Stimulated activated CD4-positive, alpha-beta T cell treated with anti-CD3 and anti-CD28 coated beads, Interleukin-2, amount 100 ng/mL, for 48 hours (primary cell): ENCODE data around the gene XRN2.
"Not testable (repeated sequence)": the region's sequence is repeated elsewhere in the genome, so short reads cannot be mapped to it uniquely, and the experiment has no call there.

Experiments
- DNase-seq, 2 donors: peaks; one replicate each; pipeline ENCODE4 v3.0.0-alpha.2; 2020

XRN2 gene

GRCh38 chr20:21355981-21356380 is 52.9 kb downstream of the XRN2 start:
- no peak for DNase-seq

- DNase-seq = no peak
Observed at GRCh38 chr20:21356386-21356785, 53.3 kb downstream of the XRN2 start.

GRCh38 chr20:21357844-21358243 is 54.7 kb downstream of the XRN2 start:
- DNase-seq = no peak

GRCh38 chr20:21358737-21359136 is 55.6 kb downstream of the XRN2 start:
- DNase-seq = no peak

- no peak for DNase-seq
Observed at GRCh38 chr20:21360705-21361104, 57.6 kb downstream of the XRN2 start.

GRCh38 chr20:21361266-21361665 is 58.1 kb downstream of the XRN2 start:
- no peak for DNase-seq

GRCh38 chr20:21364413-21364812 is 61.3 kb downstream of the XRN2 start:
- DNase-seq = no peak

- DNase-seq = no peak
Observed at GRCh38 chr20:21365771-21366170, 62.6 kb downstream of the XRN2 start.

GRCh38 chr20:21366273-21366672 is 63.1 kb downstream of the XRN2 start:
- not testable (repeated sequence) for DNase-seq

- DNase-seq = no peak
Observed at GRCh38 chr20:21368791-21369190, 65.7 kb downstream of the XRN2 start.

- DNase-seq = no peak
Observed at GRCh38 chr20:21371193-21371592, 68.1 kb downstream of the XRN2 start.

- DNase-seq = no peak
Observed at GRCh38 chr20:21372016-21372415, 68.9 kb downstream of the XRN2 start.

GRCh38 chr20:21373436-21373835 is 70.3 kb downstream of the XRN2 start:
- no peak for DNase-seq

GRCh38 chr20:21376626-21377025 is 73.5 kb downstream of the XRN2 start:
- DNase-seq = no peak

GRCh38 chr20:21377701-21378100 is 74.6 kb downstream of the XRN2 start:
- DNase-seq = no peak

- no peak for DNase-seq
Observed at GRCh38 chr20:21378259-21378658, 75.1 kb downstream of the XRN2 start.

- DNase-seq = no peak
Observed at GRCh38 chr20:21380711-21381110, 77.6 kb downstream of the XRN2 start.

- no peak for DNase-seq
Observed at GRCh38 chr20:21381619-21382018, 78.5 kb downstream of the XRN2 start.

- DNase-seq = no peak
Observed at GRCh38 chr20:21384308-21384892, 81.3 kb downstream of the XRN2 start.

- no peak for DNase-seq
Observed at GRCh38 chr20:21386111-21386510, 83.0 kb downstream of the XRN2 start.

- DNase-seq = no peak
Observed at GRCh38 chr20:21387528-21387927, 84.4 kb downstream of the XRN2 start.

GRCh38 chr20:21388566-21388965 is 85.4 kb downstream of the XRN2 start:
- DNase-seq = no peak

GRCh38 chr20:21389368-21389767 is 86.2 kb downstream of the XRN2 start:
- no peak for DNase-seq

GRCh38 chr20:21390768-21391167 is 87.6 kb downstream of the XRN2 start:
- no peak for DNase-seq

GRCh38 chr20:21391185-21391971 is 88.2 kb downstream of the XRN2 start:
- DNase-seq = no peak
